ENCODE measurements around the gene DUSP22.

Gene DUSP22

DNA sequence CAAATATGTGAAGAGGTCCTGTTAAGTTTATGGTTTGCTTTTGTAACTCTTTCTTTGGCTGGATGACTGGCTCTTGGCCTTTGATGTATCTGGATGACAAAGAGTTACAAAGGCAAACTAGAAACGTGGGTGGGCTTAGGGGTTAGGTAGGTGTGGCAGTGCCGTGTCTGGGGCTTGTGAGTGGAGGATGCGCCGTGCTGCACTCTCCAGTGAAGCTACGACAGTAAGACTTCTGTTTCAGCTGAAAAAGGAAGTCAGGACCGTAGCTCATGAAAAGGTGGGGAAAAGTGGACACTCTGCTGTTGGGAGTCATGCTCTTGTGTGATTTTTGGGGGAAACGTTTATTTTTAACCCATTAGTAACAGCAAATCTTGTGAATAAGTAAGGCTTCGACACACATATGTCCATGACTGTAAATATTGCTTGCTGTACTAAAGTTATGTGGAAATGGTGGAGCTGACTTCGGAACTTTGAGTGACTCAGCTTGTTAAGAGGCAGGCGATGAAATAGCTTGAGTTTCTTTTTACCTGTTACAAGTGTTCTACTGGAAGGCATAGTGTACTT lies 45.6 kb downstream of the DUSP22 start:
- no peak for DNase-seq

DNA sequence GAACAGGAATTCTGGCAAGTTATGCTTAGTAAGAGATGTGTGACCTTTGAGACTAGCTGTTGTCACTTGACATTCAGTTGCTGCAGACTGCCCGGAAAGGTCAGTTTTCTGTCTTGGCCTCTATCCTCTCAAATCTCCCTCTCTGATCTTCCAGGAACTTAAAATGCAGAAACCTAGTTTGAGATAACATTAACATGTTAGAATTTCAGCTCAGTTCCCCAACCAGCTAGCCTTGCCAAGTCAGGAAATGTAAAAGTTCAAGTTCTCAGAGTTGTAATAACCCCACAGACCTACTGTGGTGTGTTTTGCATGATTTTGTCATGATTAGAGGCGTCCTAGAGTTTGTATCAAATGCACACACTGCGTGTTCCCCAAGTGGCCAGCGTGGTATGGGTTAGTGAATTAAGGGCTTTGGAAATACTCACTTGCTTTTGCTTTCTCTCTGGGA lies 46.6 kb downstream of the DUSP22 start:
- DNase-seq, result no peak

- no peak for DNase-seq
These were observed 47.2 kb downstream of the DUSP22 start for GRCh38 chr6:339480-339879.

DNA sequence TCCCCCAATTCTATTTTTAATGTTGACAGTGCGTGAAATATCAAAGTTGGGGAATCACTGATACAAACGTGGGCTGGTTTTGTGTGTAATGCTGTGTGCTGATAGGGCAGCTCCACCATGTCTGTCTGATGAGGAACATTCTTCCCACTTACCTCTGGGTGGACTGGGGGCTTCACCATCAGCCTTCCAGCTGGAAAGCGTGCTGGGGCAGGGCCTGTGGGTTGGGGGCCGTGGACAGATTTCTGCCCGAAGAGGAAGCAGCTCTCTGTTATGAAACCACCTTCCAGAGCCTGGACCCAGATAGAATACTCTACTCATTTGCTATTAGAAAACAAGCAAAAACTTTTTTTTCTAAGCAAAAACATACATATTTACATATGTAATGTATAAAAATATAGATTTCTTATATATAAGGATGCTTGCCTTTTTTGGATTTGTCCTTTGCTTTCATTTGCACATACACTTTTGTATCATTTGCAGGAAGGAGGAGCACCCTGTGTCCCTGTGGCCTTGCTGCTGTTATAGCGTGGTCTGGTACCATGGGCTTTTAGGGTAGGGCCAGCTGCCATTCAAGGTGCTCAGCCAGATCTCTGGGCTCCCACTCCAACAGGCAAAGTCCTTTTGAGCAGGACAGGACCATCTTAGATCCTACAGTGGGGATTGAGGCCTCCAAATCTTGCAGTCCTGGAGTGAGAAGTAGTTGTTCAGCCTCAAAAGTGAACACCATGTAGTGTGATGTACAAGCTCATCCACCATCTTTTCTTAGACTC lies 48.1 kb downstream of the DUSP22 start:
- DNase-seq, result no peak

- no peak for DNase-seq
These were observed 48.9 kb downstream of the DUSP22 start for GRCh38 chr6:340991-341827.

- DNase-seq, result no peak
These were observed 49.9 kb downstream of the DUSP22 start for GRCh38 chr6:341914-342831.

DNA sequence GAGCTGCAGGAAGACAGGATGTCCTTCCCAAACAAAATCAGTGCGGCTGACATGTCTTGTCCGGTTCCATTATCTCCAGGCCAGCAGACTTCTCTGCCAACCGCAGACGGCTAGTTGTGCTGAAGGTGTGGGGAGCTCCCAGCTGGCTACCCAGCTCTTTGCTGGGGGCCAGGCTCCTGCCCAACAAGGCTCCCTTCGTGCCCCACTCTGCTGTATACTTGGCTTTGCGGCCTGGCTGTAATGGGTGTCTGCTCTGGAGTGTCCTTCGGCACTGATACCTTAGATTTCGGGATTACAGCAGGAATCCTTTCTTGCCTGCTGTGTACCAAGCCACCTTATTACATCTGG lies 50.5 kb downstream of the DUSP22 start:
- no peak for DNase-seq

GRCh38 chr6:343226-343935 lies 51.1 kb downstream of the DUSP22 start:
- DNase-seq, result no peak

DNA sequence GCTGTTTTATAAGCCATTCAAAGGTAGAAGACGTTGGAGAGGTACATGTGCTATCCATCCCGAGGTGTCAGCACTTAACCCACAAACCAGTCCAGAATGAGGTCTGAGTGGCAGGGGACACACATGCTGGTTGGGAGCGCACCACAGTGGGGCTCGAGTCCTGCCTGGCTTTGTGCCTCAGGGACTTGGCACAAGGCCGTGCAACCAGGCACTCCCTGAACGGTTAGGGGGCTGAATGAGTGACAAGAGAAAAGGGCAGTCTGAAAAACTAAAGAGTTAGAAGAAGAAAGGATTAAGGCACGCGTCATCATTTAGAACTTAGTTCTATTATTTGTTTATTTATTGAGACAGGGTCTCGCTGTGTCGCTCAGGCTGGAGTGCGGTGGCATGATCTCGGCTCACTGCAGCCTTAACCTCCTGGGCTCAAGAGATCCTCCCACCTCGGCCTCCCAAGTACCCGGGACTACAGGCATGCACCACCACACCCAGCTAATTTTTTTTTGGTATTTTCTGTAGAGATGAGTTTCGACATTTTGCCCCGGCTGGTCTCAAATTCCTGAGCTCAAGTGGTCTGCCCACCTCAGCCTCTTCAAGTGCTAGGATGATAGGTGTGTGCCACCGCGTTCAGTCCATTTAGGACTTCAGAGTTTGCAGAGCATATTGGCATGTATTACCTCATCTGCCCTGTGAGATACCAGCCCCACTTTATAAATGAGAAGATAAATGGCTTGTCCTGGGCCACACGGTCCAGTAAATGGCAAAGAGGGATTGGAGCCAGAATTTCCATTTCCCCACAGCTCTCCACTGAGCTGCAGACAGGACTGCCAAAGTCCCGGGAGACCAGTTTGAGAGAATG lies 51.9 kb downstream of the DUSP22 start:
- DNase-seq, result no peak

- DNase-seq, result no peak
These were observed 52.6 kb downstream of the DUSP22 start for GRCh38 chr6:344816-345340.

- DNase-seq, result no peak
These were observed 53.6 kb downstream of the DUSP22 start for GRCh38 chr6:345747-346385.

- no peak for DNase-seq
These were observed 54.2 kb downstream of the DUSP22 start for GRCh38 chr6:346386-347030.

GRCh38 chr6:347232-347631 lies 54.9 kb downstream of the DUSP22 start:
- DNase-seq, result no peak

DNA sequence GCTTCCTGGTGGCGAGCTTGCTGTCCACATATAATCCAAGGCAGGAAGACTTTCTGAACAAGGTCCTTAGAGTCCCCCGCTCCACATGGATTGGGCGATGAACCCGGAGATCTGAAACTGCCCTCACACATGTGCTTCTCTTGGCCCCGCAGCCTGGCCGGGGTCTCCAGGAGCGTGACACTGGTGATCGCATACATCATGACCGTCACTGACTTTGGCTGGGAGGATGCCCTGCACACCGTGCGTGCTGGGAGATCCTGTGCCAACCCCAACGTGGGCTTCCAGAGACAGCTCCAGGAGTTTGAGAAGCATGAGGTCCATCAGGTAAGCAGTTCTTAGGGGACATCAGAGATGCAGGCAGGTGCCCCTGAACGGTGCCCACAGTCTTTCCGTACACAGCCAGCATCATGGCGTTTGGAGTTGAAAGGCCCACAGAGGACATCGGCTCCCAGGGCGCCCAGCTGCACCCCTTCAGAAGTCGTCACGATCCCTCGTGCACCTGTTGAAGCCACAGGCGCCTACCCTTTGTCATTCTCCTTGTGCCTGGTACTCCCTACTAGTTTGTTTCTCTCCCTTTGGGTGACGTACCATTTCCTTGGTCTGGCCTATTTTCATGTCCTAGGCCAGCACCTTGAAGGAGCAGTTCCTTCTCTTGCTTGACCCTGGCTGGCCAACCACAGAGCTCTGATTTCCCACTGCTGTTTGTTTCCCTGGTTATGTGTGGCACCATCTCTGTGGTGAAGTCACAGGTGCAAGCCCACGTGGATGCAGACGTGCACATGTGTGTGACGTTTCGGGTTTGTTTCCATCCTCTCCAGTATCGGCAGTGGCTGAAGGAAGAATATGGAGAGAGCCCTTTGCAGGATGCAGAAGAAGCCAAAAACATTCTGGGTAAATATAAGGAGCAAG lies 55.9 kb downstream of the DUSP22 start:
- DNase-seq, result no peak

DNA sequence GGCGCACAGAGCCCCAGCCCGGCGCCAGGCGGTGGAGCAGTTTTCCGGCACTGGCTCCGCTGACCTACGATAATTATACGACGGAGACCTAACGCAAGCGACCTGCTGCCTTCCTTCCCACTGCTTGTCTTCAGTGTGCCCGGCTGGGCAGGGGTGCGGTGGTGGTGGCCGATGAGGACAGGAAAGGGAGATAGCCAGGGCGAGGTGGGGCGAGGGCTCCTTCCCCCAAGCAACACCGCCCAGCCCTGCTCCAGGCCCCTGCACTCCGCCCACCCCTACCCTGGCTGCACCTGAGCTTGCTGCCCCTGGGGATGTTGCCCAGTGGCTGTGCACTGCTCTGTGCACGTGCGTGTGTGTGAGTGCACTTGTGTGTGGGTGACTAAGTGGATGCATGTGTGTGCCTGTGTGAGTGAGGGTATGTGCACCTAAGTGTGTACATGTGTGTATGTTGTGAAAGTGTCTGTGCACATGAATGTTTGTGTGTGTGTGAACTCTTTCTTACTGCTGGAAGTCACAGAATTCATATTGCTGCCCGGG lies 56.6 kb downstream of the DUSP22 start:
- no peak for DNase-seq

GRCh38 chr6:349491-349921 lies 57.2 kb downstream of the DUSP22 start:
- DNase-seq, result no peak

DNA sequence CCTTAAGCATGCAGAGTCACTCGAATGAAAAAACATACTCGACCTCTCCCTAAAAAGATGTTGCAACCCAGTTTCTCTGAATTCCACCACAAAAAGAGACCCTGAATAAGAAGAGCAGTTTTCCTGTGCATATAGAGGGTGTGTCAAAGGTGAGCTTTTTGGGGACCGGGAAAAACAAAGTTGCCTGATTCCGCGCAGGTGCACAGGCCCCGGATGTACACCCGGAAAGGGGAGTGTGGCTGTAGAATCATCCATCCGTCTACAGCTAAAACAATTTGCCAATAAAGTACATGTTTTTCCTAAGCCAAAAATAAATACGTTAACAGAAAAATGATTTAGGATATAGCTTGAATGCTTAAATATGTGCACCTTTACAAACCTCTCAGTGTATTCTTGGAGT lies 58.1 kb downstream of the DUSP22 start:
- no peak for DNase-seq
